Left ventricle myocardium inferior (tissue), 1 donor: ENCODE measurements around the gene RNASE1. TPM values are rescaled to one million over a fixed set of nuclear protein-coding genes. Genes with fewer than 3 reads are reported as not detected.

Experiments
- DNase-seq: peaks from one replicate; pipeline ENCODE4 v3.0.0-alpha.2; 2020
- H3K27ac ChIP-seq: fragments of 200-600 bp; replicated peaks from 2 replicates; pipeline ENCODE4 v1.8.0; 2021
- H3K27me3 ChIP-seq: fragments of 200-600 bp; 2 replicates; pipeline ENCODE4 v1.8.0; 2021; ENCODE audit warnings: low read depth
- H3K36me3 ChIP-seq: fragments of 200-600 bp; 2 replicates; pipeline ENCODE4 v1.8.0; 2021
- H3K4me1 ChIP-seq: fragments of 200-600 bp; 2 replicates; pipeline ENCODE4 v1.8.0; 2021
- H3K4me3 ChIP-seq: fragments of 200-600 bp; 2 replicates; pipeline ENCODE4 v1.8.0; 2021; ENCODE audit warnings: mild to moderate bottlenecking, moderate library complexity
- H3K9me3 ChIP-seq: fragments of 200-600 bp; replicated peaks from 2 replicates; pipeline ENCODE4 v1.8.0; 2021
- CTCF ChIP-seq: fragments of 200-600 bp; IDR thresholded peaks from 2 replicates; pipeline ENCODE4 v1.8.0; 2021; ENCODE audit warnings: antibody characterized with exemption, mild to moderate bottlenecking, borderline replicate concordance
- intact Hi-C: fragments of 100-400 bp; cut with micrococcal nuclease; formaldehyde crosslinking; loops from one replicate; pipeline ENCODE4 v1.11.0; 2022
- long read RNA-seq: library from polyadenylated mRNA; unstranded; transcript quantifications from one replicate; pipeline ENCODE4 v2.0.0, GENCODE V29; 2021
- total RNA-seq: library from RNA; stranded (reverse); fragmentation: NEBNext Ultra II Directional; extraction: Animal tissue kit (Norgen Biotek cat#: 25700); gene quantifications from one replicate; pipeline ENCODE4 v1.2.1, GENCODE V29; 2021
- donor health status: DM: no; HTN: yes; CAD: no; lungs with severe emphysema.

RNASE1 gene
- total RNA-seq = 294 TPM
- long read RNA-seq, transcript RNASE1-201 (3 exons, 878 nt) = minor isoform, 19 of 261 reads
- long read RNA-seq, transcript RNASE1-203 (3 exons, 769 nt) = minor isoform, 16 of 261 reads
- long read RNA-seq, transcript RNASE1-202 (2 exons, 1,348 nt) = major isoform, 152 of 261 reads
- long read RNA-seq, partial matches to known transcripts = 0 of 261 reads
- long read RNA-seq, other reads (novel, unspliced or antisense) = 74 of 261 reads

GRCh38 chr14:20802341-20803084 lies at the start of gene RNASE1:
TSS of gene RNASE1 (minus strand) at chr14:20802844. CDS start at chr14:20802068, 776 bp downstream.
- H3K27me3 ChIP-seq = no peaks in the 10 kb centered on the region
- intact Hi-C loops = no loop called here
- peak; percentile 34 for DNase-seq
- H3K27ac ChIP-seq = peak within 1 kb of the TSS; percentile 79
- no peak for TF ChIP-seq CTCF
- no peaks in the 10 kb centered on the region for H3K36me3 ChIP-seq
- peaks cover 56% of the 10 kb centered on the region for H3K4me1 ChIP-seq
- peak within 1 kb of the TSS; percentile 66 for H3K4me3 ChIP-seq
- no peaks in the 10 kb centered on the region for H3K9me3 ChIP-seq

- DNase-seq = no peak
- Histone ChIP-seq H3K9me3 (no peaks in the 10 kb centered on the region), H3K4me3 (no peak overlapping the region), H3K27ac (no peak overlapping the region), H3K27me3 (peaks cover 23% of the 10 kb centered on the region), H3K4me1 (no peaks in the 10 kb centered on the region), H3K36me3 (no peaks in the 10 kb centered on the region)
- TF ChIP-seq CTCF = no peak
- intact Hi-C loops = no loop called here
Observed at GRCh38 chr14:20848955-20849570, 46.4 kb upstream of the RNASE1 start.

- peaks cover 23% of the 10 kb centered on the region for H3K27me3 ChIP-seq
- H3K36me3 ChIP-seq = no peaks in the 10 kb centered on the region
- H3K4me3 ChIP-seq = no peak overlapping the region
- no peak for DNase-seq
- no peaks in the 10 kb centered on the region for H3K9me3 ChIP-seq
- no peak for TF ChIP-seq CTCF
- no peak overlapping the region for H3K27ac ChIP-seq
- no peaks in the 10 kb centered on the region for H3K4me1 ChIP-seq
- intact Hi-C loops = no loop called here
Observed at GRCh38 chr14:20848316-20848954, 45.8 kb upstream of the RNASE1 start.

- H3K36me3 ChIP-seq = no peaks in the 10 kb centered on the region
- TF ChIP-seq CTCF = no peak
- no peak for DNase-seq
- no peak overlapping the region for H3K27ac ChIP-seq
- no peak overlapping the region for H3K4me3 ChIP-seq
- intact Hi-C loops = no loop called here
- no peaks in the 10 kb centered on the region for H3K4me1 ChIP-seq
- H3K9me3 ChIP-seq = no peaks in the 10 kb centered on the region
- peaks cover 22% of the 10 kb centered on the region for H3K27me3 ChIP-seq
Observed at GRCh38 chr14:20846560-20846959, 43.9 kb upstream of the RNASE1 start.

GRCh38 chr14:20841096-20841495 lies 38.5 kb upstream of the RNASE1 start:
- H3K4me1 ChIP-seq = no peaks in the 10 kb centered on the region
- no peaks in the 10 kb centered on the region for H3K9me3 ChIP-seq
- no peak overlapping the region for H3K4me3 ChIP-seq
- intact Hi-C loops = no loop called here
- no peak for DNase-seq
- TF ChIP-seq CTCF = no peak
- H3K27ac ChIP-seq = no peak overlapping the region
- no peaks in the 10 kb centered on the region for H3K36me3 ChIP-seq
- no peaks in the 10 kb centered on the region for H3K27me3 ChIP-seq
